ENCODE measurements around the gene BEST1.

DNA sequence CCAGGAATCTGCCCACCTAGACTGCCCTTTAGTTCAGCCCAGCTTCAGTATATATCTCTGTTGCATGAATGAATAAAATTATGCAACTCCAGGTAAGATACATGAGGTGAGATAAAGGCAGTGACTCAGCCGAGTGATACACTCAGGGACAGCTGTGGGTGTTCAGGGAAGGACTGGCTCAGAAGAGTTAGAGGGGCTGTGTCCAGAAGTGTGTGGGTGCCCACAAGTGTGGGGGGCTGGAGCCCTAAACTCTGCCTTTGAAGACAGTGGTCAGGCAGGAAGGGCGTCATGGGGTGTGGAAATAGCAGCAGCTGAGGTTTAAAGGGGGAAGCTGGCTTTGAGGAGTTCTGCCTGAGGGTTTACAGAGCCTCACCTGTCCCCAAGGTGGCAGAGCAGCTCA lies 9.0 kb downstream of the BEST1 start:
- no peak for TF ChIP-seq POLR2AphosphoS5 (IDR thresholded peaks at IDR 0.05; ENCODE audit: borderline replicate concordance, low read depth, low read length)
- no peak for TF ChIP-seq EZH2 (IDR thresholded peaks at IDR 0.05)
